ENCODE results near the gene FNDC1.

DNA sequence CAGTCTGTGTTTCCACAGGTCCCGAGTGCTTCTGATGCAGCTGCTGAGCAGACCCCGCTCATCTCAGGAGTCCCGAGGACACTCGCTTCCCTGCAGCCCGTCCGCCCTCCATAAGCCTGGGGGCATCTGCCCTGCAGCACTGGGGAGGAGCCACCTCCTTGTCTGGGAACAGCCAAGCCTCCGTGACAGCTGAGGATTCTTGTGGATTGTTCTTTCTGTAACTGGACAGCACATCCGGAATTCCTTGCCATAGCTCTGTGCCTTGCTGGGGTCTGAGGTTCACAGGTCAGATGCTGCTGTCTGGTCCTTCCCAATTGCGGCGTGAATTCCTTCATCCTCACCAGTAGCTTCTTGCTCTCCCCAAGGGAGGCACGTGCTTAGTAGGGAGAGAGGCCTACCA, 38.4 kb upstream of the FNDC1 start:
- TF ChIP-seq, protein P1, sequence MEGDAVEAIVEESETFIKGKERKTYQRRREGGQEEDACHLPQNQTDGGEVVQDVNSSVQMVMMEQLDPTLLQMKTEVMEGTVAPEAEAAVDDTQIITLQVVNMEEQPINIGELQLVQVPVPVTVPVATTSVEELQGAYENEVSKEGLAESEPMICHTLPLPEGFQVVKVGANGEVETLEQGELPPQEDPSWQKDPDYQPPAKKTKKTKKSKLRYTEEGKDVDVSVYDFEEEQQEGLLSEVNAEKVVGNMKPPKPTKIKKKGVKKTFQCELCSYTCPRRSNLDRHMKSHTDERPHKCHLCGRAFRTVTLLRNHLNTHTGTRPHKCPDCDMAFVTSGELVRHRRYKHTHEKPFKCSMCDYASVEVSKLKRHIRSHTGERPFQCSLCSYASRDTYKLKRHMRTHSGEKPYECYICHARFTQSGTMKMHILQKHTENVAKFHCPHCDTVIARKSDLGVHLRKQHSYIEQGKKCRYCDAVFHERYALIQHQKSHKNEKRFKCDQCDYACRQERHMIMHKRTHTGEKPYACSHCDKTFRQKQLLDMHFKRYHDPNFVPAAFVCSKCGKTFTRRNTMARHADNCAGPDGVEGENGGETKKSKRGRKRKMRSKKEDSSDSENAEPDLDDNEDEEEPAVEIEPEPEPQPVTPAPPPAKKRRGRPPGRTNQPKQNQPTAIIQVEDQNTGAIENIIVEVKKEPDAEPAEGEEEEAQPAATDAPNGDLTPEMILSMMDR (IDR thresholded peaks at IDR 0.05) = no peak
- no peak for TF ChIP-seq POLR2A (IDR thresholded peaks at IDR 0.05)

All from lower leg skin (tissue), 3 donors.